Measurements from ENCODE around the gene CTRB1.

CTRB1 gene

DNA sequence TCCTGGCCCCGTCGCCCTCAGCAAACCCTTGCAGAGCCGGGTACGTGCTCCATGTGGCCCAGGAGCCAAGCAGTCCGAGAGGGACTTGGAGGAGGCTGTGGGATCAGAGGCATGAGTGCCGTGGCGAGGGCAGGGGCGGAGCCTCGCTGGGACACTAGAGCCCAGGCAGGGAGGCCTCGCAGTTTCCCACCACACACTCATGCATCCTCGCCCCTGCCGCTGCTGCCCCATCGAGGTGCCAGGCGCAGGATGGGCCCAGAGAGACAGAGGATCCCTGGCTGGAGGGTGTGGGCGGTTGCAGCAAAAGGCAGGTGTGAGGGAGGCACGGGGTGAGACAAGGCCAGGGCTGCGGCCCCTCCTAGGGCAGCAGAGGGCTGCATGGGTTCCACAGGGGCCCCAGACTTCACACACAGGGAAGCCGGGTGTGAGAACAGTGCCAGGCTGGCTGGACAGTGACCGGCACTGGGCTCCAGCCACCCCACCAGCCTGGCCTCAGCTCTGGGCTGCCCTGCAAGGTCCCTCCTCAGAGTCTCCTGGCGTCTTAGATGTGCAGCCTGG, 25.0 kb downstream of the CTRB1 start:
- no peaks in the 10 kb centered on the region for H3K9me3 ChIP-seq
- H3K27me3 ChIP-seq, result peaks cover 42% of the 10 kb centered on the region
- no peaks in the 10 kb centered on the region for H3K36me3 ChIP-seq
- no peaks in the 10 kb centered on the region for H3K4me1 ChIP-seq (ENCODE audit: control insufficient read depth in 1 of 2, insufficient read depth in 1 of 2, low read depth in 1 of 2, low read length in 1 of 2)
- no peak overlapping the region for H3K4me3 ChIP-seq (ENCODE audit: low read depth in 1 of 2, low read length in 1 of 2)
- no peak overlapping the region for H3K27ac ChIP-seq
- TF ChIP-seq, protein P1, sequence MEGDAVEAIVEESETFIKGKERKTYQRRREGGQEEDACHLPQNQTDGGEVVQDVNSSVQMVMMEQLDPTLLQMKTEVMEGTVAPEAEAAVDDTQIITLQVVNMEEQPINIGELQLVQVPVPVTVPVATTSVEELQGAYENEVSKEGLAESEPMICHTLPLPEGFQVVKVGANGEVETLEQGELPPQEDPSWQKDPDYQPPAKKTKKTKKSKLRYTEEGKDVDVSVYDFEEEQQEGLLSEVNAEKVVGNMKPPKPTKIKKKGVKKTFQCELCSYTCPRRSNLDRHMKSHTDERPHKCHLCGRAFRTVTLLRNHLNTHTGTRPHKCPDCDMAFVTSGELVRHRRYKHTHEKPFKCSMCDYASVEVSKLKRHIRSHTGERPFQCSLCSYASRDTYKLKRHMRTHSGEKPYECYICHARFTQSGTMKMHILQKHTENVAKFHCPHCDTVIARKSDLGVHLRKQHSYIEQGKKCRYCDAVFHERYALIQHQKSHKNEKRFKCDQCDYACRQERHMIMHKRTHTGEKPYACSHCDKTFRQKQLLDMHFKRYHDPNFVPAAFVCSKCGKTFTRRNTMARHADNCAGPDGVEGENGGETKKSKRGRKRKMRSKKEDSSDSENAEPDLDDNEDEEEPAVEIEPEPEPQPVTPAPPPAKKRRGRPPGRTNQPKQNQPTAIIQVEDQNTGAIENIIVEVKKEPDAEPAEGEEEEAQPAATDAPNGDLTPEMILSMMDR (IDR thresholded peaks at IDR 0.05), result no peak

DNA sequence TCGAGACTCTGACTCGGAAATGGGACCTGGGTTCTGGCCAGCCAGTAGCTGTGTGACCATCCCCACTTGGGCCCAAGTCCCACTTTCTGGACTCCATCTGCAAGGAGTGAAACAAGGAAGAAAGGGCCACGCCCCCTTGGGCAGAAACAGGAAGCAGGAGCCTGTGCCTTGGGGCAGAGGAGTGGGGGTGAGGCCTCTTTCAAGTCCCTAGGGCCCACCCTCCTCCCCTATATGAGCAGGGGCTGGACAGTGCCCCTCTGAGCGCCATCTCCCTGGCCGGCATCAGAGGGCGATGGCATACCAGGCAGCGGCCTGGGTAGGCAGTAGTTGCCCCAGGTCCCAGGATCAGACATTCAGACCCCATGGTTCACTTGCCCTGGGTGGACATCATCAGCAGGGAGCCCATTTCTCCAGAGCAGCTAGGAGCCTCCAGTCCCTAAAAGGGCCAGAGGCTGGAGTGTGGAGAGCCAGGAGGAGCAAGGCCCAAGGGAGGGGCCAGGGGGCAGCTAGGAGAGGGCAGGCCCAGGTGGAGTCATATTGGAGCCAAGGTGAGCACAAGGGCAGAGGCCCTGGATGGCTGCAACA, 25.5 kb downstream of the CTRB1 start:
- Histone ChIP-seq H3K36me3 (no peaks in the 10 kb centered on the region), H3K9me3 (no peaks in the 10 kb centered on the region), H3K4me1 (ENCODE audit: control insufficient read depth in 1 of 2, insufficient read depth in 1 of 2, low read depth in 1 of 2, low read length in 1 of 2) (no peaks in the 10 kb centered on the region), H3K27ac (no peak overlapping the region), H3K27me3 (peaks cover 44% of the 10 kb centered on the region), H3K4me3 (ENCODE audit: low read depth in 1 of 2, low read length in 1 of 2) (no peak overlapping the region)
- TF ChIP-seq, protein P1 (IDR thresholded peaks at IDR 0.05), result no peak

DNA sequence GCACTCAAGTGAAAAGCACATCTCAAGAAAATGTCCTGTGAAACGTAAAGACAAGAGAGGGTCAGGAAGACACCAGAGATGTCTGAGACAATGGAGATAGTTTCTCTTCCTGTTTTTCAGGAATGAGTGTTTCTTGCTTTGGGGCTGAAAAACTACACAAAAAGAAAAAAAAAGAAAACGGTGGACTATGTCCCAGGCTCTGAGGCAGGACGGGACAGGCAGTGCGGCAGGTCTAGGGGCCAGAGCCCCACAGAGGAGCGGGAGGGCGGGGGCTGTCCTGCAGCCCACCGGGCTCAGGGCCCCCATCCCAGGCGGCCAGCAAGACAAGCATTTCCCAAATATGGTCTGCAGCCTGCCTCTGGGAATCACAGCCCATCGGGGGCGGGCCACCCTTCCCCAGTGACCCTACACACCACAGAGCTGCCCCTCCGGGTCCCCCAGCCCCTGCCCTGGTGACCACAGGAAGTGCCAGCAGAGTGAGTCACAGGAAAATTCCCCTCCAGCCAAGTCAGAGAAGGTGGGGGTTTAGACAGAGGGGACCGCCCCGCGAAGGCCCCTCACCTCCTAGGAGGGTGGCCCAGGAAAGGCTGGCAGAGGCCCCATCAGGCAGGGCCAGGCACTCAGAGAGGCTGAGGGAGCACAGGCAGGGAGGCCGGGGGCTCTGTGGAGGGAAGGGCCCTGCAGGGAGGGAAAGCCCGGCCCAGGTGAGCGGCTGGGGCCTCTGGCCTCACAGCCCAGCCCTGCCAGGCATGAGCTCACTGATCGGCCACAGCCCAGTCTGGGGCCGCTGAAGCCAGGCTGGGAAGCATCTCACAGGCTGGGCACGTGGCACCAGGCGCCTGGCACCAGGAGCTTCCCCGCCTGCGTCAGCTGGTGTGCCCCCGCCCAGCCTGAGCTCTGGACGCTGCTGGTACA, 26.3 kb downstream of the CTRB1 start:
- peaks cover 52% of the 10 kb centered on the region for H3K27me3 ChIP-seq
- no peak overlapping the region for H3K27ac ChIP-seq
- H3K4me3 ChIP-seq (ENCODE audit: low read depth in 1 of 2, low read length in 1 of 2), result no peak overlapping the region
- H3K36me3 ChIP-seq, result no peaks in the 10 kb centered on the region
- H3K9me3 ChIP-seq, result no peaks in the 10 kb centered on the region
- H3K4me1 ChIP-seq (ENCODE audit: control insufficient read depth in 1 of 2, insufficient read depth in 1 of 2, low read depth in 1 of 2, low read length in 1 of 2), result no peaks in the 10 kb centered on the region
- TF ChIP-seq, protein P1 (IDR thresholded peaks at IDR 0.05), result no peak

DNA sequence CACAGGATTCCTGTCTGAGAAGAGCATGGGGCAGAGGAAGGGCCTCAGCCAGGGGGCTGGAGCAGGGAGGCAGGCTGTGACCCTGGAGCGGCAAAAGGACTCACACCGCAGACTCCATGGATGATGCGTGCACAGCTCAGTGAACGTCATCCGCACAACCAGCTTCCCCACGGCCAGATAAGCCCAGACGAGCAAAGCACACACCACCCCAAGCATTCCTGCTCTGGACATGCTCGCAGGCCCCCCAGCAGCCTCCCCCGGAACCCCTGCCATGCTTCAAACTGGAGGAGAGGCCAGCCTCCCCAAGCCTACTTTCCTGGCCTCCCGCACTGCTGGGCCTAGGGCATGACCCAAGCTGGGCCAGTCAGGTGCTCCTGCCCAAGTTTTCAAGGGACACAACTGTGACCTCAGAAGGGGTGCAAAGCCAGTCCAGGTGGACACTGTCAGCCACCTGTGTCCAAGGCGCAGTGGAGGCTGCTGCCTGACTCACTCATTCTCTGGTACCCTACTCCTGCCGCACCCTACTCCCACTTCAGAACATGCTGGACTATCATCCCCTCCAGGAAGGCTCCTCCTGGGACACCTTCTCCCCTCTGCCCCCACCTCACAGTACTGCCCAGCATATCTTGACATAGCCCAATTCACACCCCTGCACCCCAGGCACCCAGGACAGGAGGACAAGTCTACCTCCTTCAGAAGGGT, 27.9 kb downstream of the CTRB1 start:
- peaks cover 3 to 8% of the 10 kb centered on the region in 2 experiments for H3K4me1 ChIP-seq (ENCODE audit: control insufficient read depth in 1 of 2, insufficient read depth in 1 of 2, low read depth in 1 of 2, low read length in 1 of 2)

GRCh38 chr16:75247249-75247648, 28.5 kb downstream of the CTRB1 start:
- Histone ChIP-seq H3K9me3 (no peaks in the 10 kb centered on the region), H3K27ac (no peak overlapping the region), H3K36me3 (no peaks in the 10 kb centered on the region), H3K4me1 (ENCODE audit: control insufficient read depth in 1 of 2, insufficient read depth in 1 of 2, low read depth in 1 of 2, low read length in 1 of 2) (peaks cover 3 to 8% of the 10 kb centered on the region in 2 experiments), H3K27me3 (peaks cover 73% of the 10 kb centered on the region), H3K4me3 (ENCODE audit: low read depth in 1 of 2, low read length in 1 of 2) (no peak overlapping the region)
- TF ChIP-seq, protein P1 (IDR thresholded peaks at IDR 0.05), result no peak

More for the DNA sequence above, 27.9 kb downstream of the CTRB1 start:
- no peaks in the 10 kb centered on the region for H3K9me3 ChIP-seq
- H3K27me3 ChIP-seq, result peaks cover 67% of the 10 kb centered on the region
- TF ChIP-seq, protein P1 (IDR thresholded peaks at IDR 0.05), result no peak
- no peak overlapping the region for H3K27ac ChIP-seq
- no peak overlapping the region for H3K4me3 ChIP-seq (ENCODE audit: low read depth in 1 of 2, low read length in 1 of 2)
- H3K36me3 ChIP-seq, result no peaks in the 10 kb centered on the region
